Activated CD4-positive, alpha-beta T cell treated with anti-CD3 and anti-CD28 coated beads for 36 hours (primary cell): Measurements from ENCODE around the gene LGALS12. TPM values are rescaled to one million over a fixed set of nuclear protein-coding genes. Genes with fewer than 3 reads are reported as not detected.

Experiments used
- ATAC-seq: fragments of 200-7000 bp; cut with Tn5 transposase; one replicate; pipeline ENCODE4 v1.10.0; 2021; ENCODE audit warnings: mild to moderate bottlenecking, moderate library complexity
- CTCF ChIA-PET: fragments of 350-600 bp; sonication (Branson Sonifier 250); formaldehyde crosslinking; loops from one replicate; lab custom pipeline; 2021; ENCODE audit warnings: antibody characterized with exemption; lab: Charles Lee
- POLR2A ChIA-PET: fragments of 350-600 bp; sonication (Branson Sonifier 250); formaldehyde crosslinking; loops from one replicate; lab custom pipeline; 2021; ENCODE audit warnings: antibody characterized with exemption, inconsistent platforms; lab: Charles Lee
- DNase-seq: peaks from one replicate; pipeline ENCODE4 v3.0.0-alpha.2; 2020
- H3K27ac Mint-ChIP-seq: one replicate; pipeline ENCODE4 v1.8.0; 2021; ENCODE audit warnings: mixed read lengths
- H3K27me3 Mint-ChIP-seq: one replicate; pipeline ENCODE4 v1.8.0; 2021; ENCODE audit warnings: mixed read lengths
- H3K36me3 Mint-ChIP-seq: one replicate; pipeline ENCODE4 v1.8.0; 2021; ENCODE audit warnings: low read depth, mixed read lengths
- H3K4me1 Mint-ChIP-seq: one replicate; pipeline ENCODE4 v1.8.0; 2021; ENCODE audit warnings: mixed read lengths
- H3K4me3 Mint-ChIP-seq: one replicate; pipeline ENCODE4 v1.8.0; 2021; ENCODE audit warnings: mild to moderate bottlenecking, moderate library complexity, mixed read lengths
- H3K9me3 Mint-ChIP-seq: one replicate; pipeline ENCODE4 v1.8.0; 2021; ENCODE audit warnings: low read depth, mixed read lengths
- intact Hi-C, 2 experiments: fragments of 100-400 bp; cut with DNase I in 1 of 2; cut with micrococcal nuclease in 1 of 2; formaldehyde crosslinking; loops; one replicate each; pipeline versions ENCODE4 v1.14.2 to v1.15.1; 2022 to 2024; cut with DNase I, micrococcal nuclease
- total RNA-seq, 2 experiments: library from RNA; stranded (reverse); gene quantifications; one replicate each; pipeline ENCODE4 v1.2.3, GENCODE V29; 2021

The LGALS12 gene
- total RNA-seq, 2 experiments from 2014 or later = not detected

DNA sequence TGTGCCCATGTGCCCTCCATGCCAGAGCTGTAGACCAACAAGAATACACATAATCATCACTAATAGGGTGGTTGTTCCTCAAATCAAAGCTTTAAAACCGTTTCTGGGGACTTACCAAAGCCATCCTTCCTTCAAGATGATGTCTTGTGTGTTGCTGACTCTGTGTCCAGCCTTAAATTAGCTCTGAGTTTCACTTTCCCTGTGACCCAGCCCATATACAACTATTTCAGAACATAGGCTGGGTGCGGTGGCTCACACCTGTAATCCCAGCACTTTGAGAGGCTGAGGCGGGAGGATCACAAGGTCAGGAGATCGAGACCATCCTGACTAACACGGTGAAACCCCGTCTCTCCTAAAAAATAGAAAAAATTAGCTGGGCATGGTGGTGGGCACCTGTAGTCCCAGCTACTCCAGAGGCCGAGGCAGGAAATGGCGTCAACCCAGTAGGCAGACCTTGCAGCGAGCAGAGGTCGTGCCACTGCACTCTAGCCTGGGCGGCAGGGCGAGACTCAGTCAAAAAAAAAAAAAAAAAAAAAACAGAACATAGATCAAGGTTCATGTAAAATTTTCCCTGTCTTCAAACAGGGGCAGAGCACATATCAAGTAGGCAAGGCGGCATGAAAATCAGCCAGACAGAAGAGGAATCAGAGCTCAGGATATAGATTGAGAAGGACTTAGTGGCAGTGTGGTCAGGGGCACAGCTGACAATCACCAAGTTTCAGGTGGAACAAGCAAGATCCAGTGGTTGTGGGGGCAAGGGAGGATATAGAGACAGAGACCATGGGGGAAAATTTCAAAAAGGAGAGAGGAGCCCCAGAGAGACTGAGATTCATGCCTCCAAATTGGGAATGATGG lies 57.5 kb downstream of the LGALS12 start, which contains the start of gene PLAAT2:
Gene PLAAT2 (minus strand): TSS at position 179 of the 855 bp plus-strand sequence. CDS start 55 bp downstream, at position 124.
- Mint-ChIP-seq H3K27me3 (no peaks in the 10 kb centered on the region), H3K36me3 (no peaks in the 10 kb centered on the region), H3K4me1 (peaks cover 67% of the 10 kb centered on the region), H3K27ac (no peak within 1 kb of the TSS), H3K9me3 (no peaks in the 10 kb centered on the region), H3K4me3 (no peak within 1 kb of the TSS)
- no peak for ATAC-seq
- intact Hi-C loops = loop anchor here in 1 of 2 experiments (10.0 kb wide), 1 partner anchor 301 kb away; no protein-coding TSS in a partner anchor
- CTCF ChIA-PET = interaction anchor here (0.6 to 1.4 kb wide), 4 partner anchors 26 to 528 kb away, joined by 3 to 4 read pairs (median 3); partner anchors contain the start of genes PLAAT4 and PLAAT5
- POLR2A ChIA-PET = no interaction called here
- no peak for DNase-seq

DNA sequence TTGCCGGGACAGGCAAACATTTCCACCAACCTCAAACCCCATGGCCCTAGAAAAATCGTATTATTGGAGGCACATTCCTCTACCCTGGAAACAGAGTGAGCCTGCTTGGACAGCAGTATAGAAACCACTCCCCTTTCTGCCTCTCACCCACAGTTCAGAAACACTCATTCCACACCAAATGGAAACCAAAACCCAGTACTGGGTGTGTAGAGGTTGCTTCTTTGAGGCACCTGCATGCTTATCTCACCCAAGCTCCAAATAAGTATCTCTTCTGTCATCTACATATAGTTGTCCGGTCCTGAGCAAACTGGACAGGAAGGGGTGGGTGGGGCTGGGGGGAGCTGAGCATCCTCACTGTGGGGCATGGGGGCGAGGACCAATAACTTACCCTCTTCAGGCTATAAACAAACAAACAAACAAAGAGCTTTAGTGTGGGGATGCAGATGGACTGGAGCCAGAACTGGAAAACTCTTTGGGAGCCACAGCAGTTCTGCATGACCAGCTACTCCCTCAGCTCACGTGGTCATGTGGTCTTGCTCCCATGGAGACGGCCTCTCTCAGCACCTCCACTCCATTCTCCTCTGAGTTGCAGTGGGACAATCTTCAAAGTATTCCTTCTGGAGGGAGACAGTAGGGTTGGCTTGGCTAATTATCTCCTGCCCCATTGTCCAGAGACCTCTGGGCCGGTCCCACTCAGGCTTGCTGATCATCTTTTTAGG lies 58.3 kb downstream of the LGALS12 start:
- Mint-ChIP-seq H3K27me3 (no peaks in the 10 kb centered on the region), H3K36me3 (no peaks in the 10 kb centered on the region), H3K4me3 (no peak overlapping the region), H3K27ac (no peak overlapping the region), H3K4me1 (peaks cover 70% of the 10 kb centered on the region), H3K9me3 (no peaks in the 10 kb centered on the region)
- ChIA-PET POLR2A (no interaction called here), CTCF (interaction anchor here (0.6 to 1.4 kb wide), 4 partner anchors 27 to 529 kb away, joined by 3 to 4 read pairs (median 3); partner anchors contain the start of genes PLAAT4 and PLAAT5)
- intact Hi-C loops = loop anchor here in 1 of 2 experiments (10.0 kb wide), 1 partner anchor 301 kb away; no protein-coding TSS in a partner anchor
- ATAC-seq (peak; percentile 70), DNase-seq (peak; percentile 52)

DNA sequence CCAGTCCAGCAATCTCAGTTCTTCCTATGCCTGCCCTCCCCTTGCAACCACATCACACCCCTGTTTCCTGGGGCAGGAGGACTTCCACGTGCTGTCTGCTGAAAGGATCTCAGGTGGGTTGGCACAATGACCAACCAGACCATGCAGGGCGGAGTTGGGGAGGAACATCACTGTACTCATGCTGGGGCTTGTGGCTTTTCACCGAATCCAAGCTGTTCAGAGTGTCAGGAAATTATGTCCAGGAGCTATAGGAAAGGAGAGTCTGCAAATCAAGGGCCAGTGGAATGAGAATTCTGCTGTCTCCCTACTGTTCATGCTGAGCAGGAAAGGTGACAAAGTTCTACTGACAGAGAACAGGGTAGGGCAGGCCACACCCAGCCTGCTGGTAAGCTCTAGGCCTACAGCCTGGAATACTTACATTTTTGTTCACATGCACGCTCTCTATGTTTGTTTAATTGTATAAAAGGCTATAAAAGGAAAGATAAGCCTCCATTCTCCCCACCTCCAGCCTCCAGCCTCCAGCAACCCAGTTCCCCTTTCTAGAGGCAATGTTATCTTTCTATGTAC lies 59.0 kb downstream of the LGALS12 start:
- DNase-seq (no peak), ATAC-seq (no peak)
- no peaks in the 10 kb centered on the region for H3K27me3 Mint-ChIP-seq
- ChIA-PET POLR2A (no interaction called here), CTCF (interaction anchor here (0.6 to 1.4 kb wide), 3 partner anchors 28 to 74 kb away, joined by 3 to 4 read pairs (median 3); partner anchors contain the start of genes PLAAT4 and PLAAT5)
- H3K36me3 Mint-ChIP-seq = no peaks in the 10 kb centered on the region
- intact Hi-C loops = loop anchor here in 1 of 2 experiments (5.0 to 10.0 kb wide), 2 partner anchors 300 to 1008 kb away; no protein-coding TSS in a partner anchor
- no peak overlapping the region for H3K4me3 Mint-ChIP-seq
- H3K27ac Mint-ChIP-seq = no peak overlapping the region
- H3K4me1 Mint-ChIP-seq = peaks cover 66% of the 10 kb centered on the region
- H3K9me3 Mint-ChIP-seq = no peaks in the 10 kb centered on the region

Other genes starting within 250 kb of the LGALS12 start
- gene SLC22A9, start 136.3 kb upstream of the LGALS12 start, total RNA-seq = not detected
- gene PLAAT5, start 14.9 kb upstream of the LGALS12 start, total RNA-seq = under 1 TPM in 1 of 2 experiments, not detected in 1; 0.07 TPM
- gene PLAAT4, start 30.7 kb downstream of the LGALS12 start, total RNA-seq = 10 to 100 TPM; 16.8 to 18.7 TPM
- gene PLAAT2, start 57.3 kb downstream of the LGALS12 start, total RNA-seq = not detected
- 1 to 10 TPM; 1.8 to 3.1 TPM for gene PLAAT3, start 108.3 kb downstream of the LGALS12 start, total RNA-seq
- 10 to 100 TPM; 18.9 to 25.7 TPM for gene ATL3, start 165.3 kb downstream of the LGALS12 start, total RNA-seq
- 10 to 100 TPM; 42.2 to 43.0 TPM for gene RTN3, start 175.4 kb downstream of the LGALS12 start, total RNA-seq